Esophagus squamous epithelium (tissue), 4 donors: ENCODE measurements around the gene TIMM9.

Source experiments
- CTCF ChIP-seq, 6 experiments: fragments of 450-650 bp in 4 of 6; fragments of 200-600 bp in 2 of 6; sonication (generic) in 2 of 6; IDR thresholded peaks; one replicate each; pipeline ENCODE4 v1.5.1; 2016 to 2019; ENCODE audit warnings: antibody characterized with exemption in 6 of 6, mild to moderate bottlenecking in 4 of 6, moderate library complexity in 4 of 6
- POLR2A ChIP-seq, 4 donors: fragments of 450-650 bp; IDR thresholded peaks; one replicate each; pipeline ENCODE4 v1.6.1; 2017; ENCODE audit warnings: antibody characterized with exemption in 4 of 4, mild to moderate bottlenecking in 4 of 4, moderate library complexity in 3 of 4

GRCh38 chr14:58463147-58463546 is 35.8 kb upstream of the TIMM9 start:
- no peak for TF ChIP-seq POLR2A (IDR thresholded peaks at IDR 0.05)
- TF ChIP-seq CTCF (IDR thresholded peaks at IDR 0.05): no peak
